ENCODE measurements around the gene YES1.
"Not testable (repeated sequence)": the region's sequence is repeated elsewhere in the genome, so short reads cannot be mapped to it uniquely, and the experiment has no call there.

The YES1 gene

DNA sequence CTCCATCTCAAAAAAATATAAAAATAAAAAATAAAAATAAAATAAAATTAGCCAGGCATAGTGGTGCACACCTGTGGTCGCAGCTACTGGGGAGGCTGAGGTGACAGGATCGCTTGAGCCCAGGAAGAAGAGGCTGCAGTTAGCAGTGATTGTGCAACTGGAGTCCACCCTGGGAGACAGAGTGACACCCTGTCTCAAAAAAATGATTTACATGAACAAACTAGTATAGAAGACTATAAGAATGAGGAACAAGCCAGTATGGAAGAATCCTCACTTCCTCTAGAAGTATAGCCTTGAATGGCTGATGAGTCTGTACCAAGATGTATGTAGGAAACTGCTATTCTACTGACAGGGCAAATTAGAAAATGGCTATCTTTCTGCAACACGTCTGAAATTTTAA lies 10.9 kb downstream of the YES1 start:
- no peak overlapping the region for H3K4me3 ChIP-seq (ENCODE audit: low read depth, low read length, poor library complexity, severe bottlenecking)
- H3K36me3 ChIP-seq (ENCODE audit: insufficient read depth, low read length) = no peaks in the 10 kb centered on the region
- H3K9me3 ChIP-seq (ENCODE audit: low read length) = no peaks in the 10 kb centered on the region
- H3F3A ChIP-seq (ENCODE audit: insufficient read depth, low read length) = no peaks in the 10 kb centered on the region
- TF ChIP-seq EZH2 (IDR thresholded peaks at IDR 0.05; ENCODE audit: borderline replicate concordance, low read length) = no peak
- TF ChIP-seq, protein P1, sequence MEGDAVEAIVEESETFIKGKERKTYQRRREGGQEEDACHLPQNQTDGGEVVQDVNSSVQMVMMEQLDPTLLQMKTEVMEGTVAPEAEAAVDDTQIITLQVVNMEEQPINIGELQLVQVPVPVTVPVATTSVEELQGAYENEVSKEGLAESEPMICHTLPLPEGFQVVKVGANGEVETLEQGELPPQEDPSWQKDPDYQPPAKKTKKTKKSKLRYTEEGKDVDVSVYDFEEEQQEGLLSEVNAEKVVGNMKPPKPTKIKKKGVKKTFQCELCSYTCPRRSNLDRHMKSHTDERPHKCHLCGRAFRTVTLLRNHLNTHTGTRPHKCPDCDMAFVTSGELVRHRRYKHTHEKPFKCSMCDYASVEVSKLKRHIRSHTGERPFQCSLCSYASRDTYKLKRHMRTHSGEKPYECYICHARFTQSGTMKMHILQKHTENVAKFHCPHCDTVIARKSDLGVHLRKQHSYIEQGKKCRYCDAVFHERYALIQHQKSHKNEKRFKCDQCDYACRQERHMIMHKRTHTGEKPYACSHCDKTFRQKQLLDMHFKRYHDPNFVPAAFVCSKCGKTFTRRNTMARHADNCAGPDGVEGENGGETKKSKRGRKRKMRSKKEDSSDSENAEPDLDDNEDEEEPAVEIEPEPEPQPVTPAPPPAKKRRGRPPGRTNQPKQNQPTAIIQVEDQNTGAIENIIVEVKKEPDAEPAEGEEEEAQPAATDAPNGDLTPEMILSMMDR (IDR thresholded peaks at IDR 0.05; ENCODE audit: low read length) = no peak
- no peak overlapping the region for H3K4me2 ChIP-seq (ENCODE audit: low read length)
- no peak overlapping the region for H3K27ac ChIP-seq (ENCODE audit: low read depth, low read length, poor library complexity, severe bottlenecking)
- H3K27me3 ChIP-seq (ENCODE audit: insufficient read depth, low read length) = no peaks in the 10 kb centered on the region
- no peaks in the 10 kb centered on the region for H4K20me1 ChIP-seq (ENCODE audit: insufficient read depth, low read length)
- no peak overlapping the region for H2AFZ ChIP-seq (ENCODE audit: low read length)
- no peaks in the 10 kb centered on the region for H3K9me2 ChIP-seq (ENCODE audit: low read depth, low read length)
- H3K4me1 ChIP-seq (ENCODE audit: insufficient read depth, low read length, severe bottlenecking) = no peaks in the 10 kb centered on the region
- no peak overlapping the region for H3K9ac ChIP-seq (ENCODE audit: low read length)
- no peaks in the 10 kb centered on the region for H3K79me2 ChIP-seq (ENCODE audit: insufficient read depth, low read length)

DNA sequence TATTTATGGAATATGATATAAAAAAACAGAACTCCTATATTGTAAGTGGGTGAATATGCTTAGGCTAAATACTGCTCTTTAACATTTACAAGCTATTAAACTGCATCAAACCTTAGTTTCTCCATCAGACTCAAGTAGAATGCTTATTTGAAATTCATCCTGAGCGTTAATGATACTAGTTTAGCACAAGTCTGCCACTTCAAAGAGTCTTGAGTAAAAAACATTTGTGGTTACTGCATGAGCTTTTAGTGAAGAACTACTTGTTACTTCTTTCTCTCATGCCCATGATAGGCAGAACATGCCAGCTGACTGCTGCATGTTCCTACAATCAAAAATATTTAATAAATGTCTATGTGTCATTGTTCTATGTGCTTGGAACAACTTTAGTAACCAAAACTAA lies 12.1 kb downstream of the YES1 start:
- H2AFZ ChIP-seq (ENCODE audit: low read length) = no peak overlapping the region
- H3K4me1 ChIP-seq (ENCODE audit: insufficient read depth, low read length, severe bottlenecking) = no peaks in the 10 kb centered on the region
- no peaks in the 10 kb centered on the region for H3K79me2 ChIP-seq (ENCODE audit: insufficient read depth, low read length)

DNA sequence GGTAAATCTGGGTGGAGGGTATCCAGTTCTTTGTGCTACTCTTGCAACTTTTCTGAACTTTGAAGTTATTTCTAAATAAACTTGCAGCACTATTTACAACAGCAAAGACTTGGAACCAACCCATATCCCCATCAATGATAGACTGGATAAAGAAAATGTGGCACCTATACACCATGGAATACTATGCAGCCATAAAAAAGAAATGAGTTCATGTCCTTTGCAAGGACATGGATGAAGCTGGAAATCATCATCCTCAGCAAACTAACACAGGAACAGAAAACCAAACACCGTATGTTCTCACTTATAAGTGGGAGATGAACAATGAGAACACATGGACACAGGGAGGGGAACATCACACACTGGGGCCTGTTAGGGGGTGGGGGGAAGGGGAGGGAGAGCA lies 16.7 kb downstream of the YES1 start:
- H3K4me1 ChIP-seq (ENCODE audit: insufficient read depth, low read length, severe bottlenecking); H3K4me2 ChIP-seq (ENCODE audit: low read length); H4K20me1 ChIP-seq (ENCODE audit: insufficient read depth, low read length); H3K9ac ChIP-seq (ENCODE audit: low read length); H3F3A ChIP-seq (ENCODE audit: insufficient read depth, low read length); H3K36me3 ChIP-seq (ENCODE audit: insufficient read depth, low read length); H3K79me2 ChIP-seq (ENCODE audit: insufficient read depth, low read length); H2AFZ ChIP-seq (ENCODE audit: low read length); H3K9me3 ChIP-seq (ENCODE audit: low read length); H3K4me3 ChIP-seq (ENCODE audit: low read depth, low read length, poor library complexity, severe bottlenecking); H3K27me3 ChIP-seq (ENCODE audit: insufficient read depth, low read length); H3K9me2 ChIP-seq (ENCODE audit: low read depth, low read length); H3K27ac ChIP-seq (ENCODE audit: low read depth, low read length, poor library complexity, severe bottlenecking): not testable (repeated sequence)

More for the DNA sequence above, 12.1 kb downstream of the YES1 start:
- H3K4me3 ChIP-seq (ENCODE audit: low read depth, low read length, poor library complexity, severe bottlenecking) = no peak overlapping the region
- no peaks in the 10 kb centered on the region for H3K36me3 ChIP-seq (ENCODE audit: insufficient read depth, low read length)
- no peak overlapping the region for H3K27ac ChIP-seq (ENCODE audit: low read depth, low read length, poor library complexity, severe bottlenecking)
- H3K27me3 ChIP-seq (ENCODE audit: insufficient read depth, low read length) = no peaks in the 10 kb centered on the region
- no peaks in the 10 kb centered on the region for H4K20me1 ChIP-seq (ENCODE audit: insufficient read depth, low read length)
- no peak for TF ChIP-seq EZH2 (IDR thresholded peaks at IDR 0.05; ENCODE audit: borderline replicate concordance, low read length)
- TF ChIP-seq, protein P1 (IDR thresholded peaks at IDR 0.05; ENCODE audit: low read length) = no peak
- no peaks in the 10 kb centered on the region for H3K9me2 ChIP-seq (ENCODE audit: low read depth, low read length)
- H3K4me2 ChIP-seq (ENCODE audit: low read length) = no peak overlapping the region
- no peak overlapping the region for H3K9ac ChIP-seq (ENCODE audit: low read length)
- H3K9me3 ChIP-seq (ENCODE audit: low read length) = no peaks in the 10 kb centered on the region
- H3F3A ChIP-seq (ENCODE audit: insufficient read depth, low read length) = no peaks in the 10 kb centered on the region

DNA sequence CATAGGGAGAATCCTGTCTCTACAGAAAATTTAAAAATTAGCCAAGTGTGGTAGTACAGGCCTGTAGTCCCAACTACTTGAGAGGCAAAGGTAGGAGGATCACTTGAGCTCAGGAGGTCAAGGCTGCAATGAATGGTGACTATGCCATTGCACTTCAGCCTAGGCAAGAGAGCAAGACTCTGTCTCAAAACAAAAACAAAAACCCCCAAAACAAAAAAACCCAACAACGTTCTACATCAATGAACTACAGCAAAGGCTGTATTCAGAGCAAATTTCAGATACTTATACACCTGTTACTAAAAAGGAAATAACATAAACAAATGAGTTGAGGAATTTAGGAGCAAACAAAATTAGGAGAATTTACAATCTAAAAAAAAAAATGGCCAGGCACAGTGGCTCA lies 22.6 kb downstream of the YES1 start:
- Histone ChIP-seq H3K36me3 (ENCODE audit: insufficient read depth, low read length) (no peaks in the 10 kb centered on the region), H3K4me3 (ENCODE audit: low read depth, low read length, poor library complexity, severe bottlenecking) (no peak overlapping the region), H3K4me1 (ENCODE audit: insufficient read depth, low read length, severe bottlenecking) (no peaks in the 10 kb centered on the region), H3K4me2 (ENCODE audit: low read length) (no peak overlapping the region), H3F3A (ENCODE audit: insufficient read depth, low read length) (no peaks in the 10 kb centered on the region), H3K79me2 (ENCODE audit: insufficient read depth, low read length) (no peaks in the 10 kb centered on the region), H3K27me3 (ENCODE audit: insufficient read depth, low read length) (no peaks in the 10 kb centered on the region), H3K9me2 (ENCODE audit: low read depth, low read length) (no peaks in the 10 kb centered on the region), H4K20me1 (ENCODE audit: insufficient read depth, low read length) (no peaks in the 10 kb centered on the region), H3K9ac (ENCODE audit: low read length) (no peak overlapping the region), H2AFZ (ENCODE audit: low read length) (no peak overlapping the region), H3K9me3 (ENCODE audit: low read length) (no peaks in the 10 kb centered on the region), H3K27ac (ENCODE audit: low read depth, low read length, poor library complexity, severe bottlenecking) (no peak overlapping the region)
- no peak for TF ChIP-seq EZH2 (IDR thresholded peaks at IDR 0.05; ENCODE audit: borderline replicate concordance, low read length)
- TF ChIP-seq, protein P1 (IDR thresholded peaks at IDR 0.05; ENCODE audit: low read length) = no peak
